Coronary artery (tissue), 2 donors: ENCODE results near the gene COL2A1.

Experiments used
- DNase-seq: peaks from one replicate; pipeline ENCODE4 v3.0.0-alpha.2; 2017; ENCODE audit warnings: low spot score
- H3K27ac ChIP-seq, 2 donors: fragments of 200-600 bp; sonication (generic); one replicate each; pipeline ENCODE4 v1.5.1; 2016 to 2019
- H3K4me3 ChIP-seq: fragments of 200-600 bp; sonication (generic); 2 replicates; pipeline ENCODE4 v1.5.1; 2016; ENCODE audit warnings: mild to moderate bottlenecking, moderate library complexity
- CTCF ChIP-seq: fragments of 200-600 bp; sonication (generic); IDR thresholded peaks from one replicate; pipeline ENCODE4 v1.5.1; 2019; ENCODE audit warnings: antibody characterized with exemption

COL2A1 gene

GRCh38 chr12:47992776-47993175 is 11.5 kb downstream of the COL2A1 start:
- no peak for DNase-seq

GRCh38 chr12:47991106-47992061 is 12.9 kb downstream of the COL2A1 start:
- no peak for DNase-seq
- Histone ChIP-seq H3K4me3 (no peak overlapping the region), H3K27ac (no peak overlapping the region)
- no peak for TF ChIP-seq CTCF

More at GRCh38 chr12:47992776-47993175, 11.5 kb downstream of the COL2A1 start:
- no peak for TF ChIP-seq CTCF
- Histone ChIP-seq H3K27ac (no peak overlapping the region), H3K4me3 (no peak overlapping the region)

GRCh38 chr12:47990351-47991105 is 13.7 kb downstream of the COL2A1 start:
- no peak for DNase-seq
- no peak overlapping the region for H3K27ac ChIP-seq
- no peak for TF ChIP-seq CTCF

GRCh38 chr12:47989666-47990065 is 14.6 kb downstream of the COL2A1 start:
- Histone ChIP-seq H3K4me3 (no peak overlapping the region), H3K27ac (no peak overlapping the region)
- TF ChIP-seq CTCF: no peak
- no peak for DNase-seq

More at GRCh38 chr12:47990351-47991105, 13.7 kb downstream of the COL2A1 start:
- H3K4me3 ChIP-seq: no peak overlapping the region

- no peak for DNase-seq
- no peak overlapping the region for H3K27ac ChIP-seq
- H3K4me3 ChIP-seq: no peak overlapping the region
- no peak for TF ChIP-seq CTCF
Observed at GRCh38 chr12:47989023-47989417, 15.3 kb downstream of the COL2A1 start.

- no peak overlapping the region for H3K4me3 ChIP-seq
- TF ChIP-seq CTCF: no peak
- H3K27ac ChIP-seq: no peak overlapping the region
- DNase-seq: no peak
Observed at GRCh38 chr12:47988073-47989022, 15.9 kb downstream of the COL2A1 start.
